ENCODE results near the gene HAUS7.

The HAUS7 gene

DNA sequence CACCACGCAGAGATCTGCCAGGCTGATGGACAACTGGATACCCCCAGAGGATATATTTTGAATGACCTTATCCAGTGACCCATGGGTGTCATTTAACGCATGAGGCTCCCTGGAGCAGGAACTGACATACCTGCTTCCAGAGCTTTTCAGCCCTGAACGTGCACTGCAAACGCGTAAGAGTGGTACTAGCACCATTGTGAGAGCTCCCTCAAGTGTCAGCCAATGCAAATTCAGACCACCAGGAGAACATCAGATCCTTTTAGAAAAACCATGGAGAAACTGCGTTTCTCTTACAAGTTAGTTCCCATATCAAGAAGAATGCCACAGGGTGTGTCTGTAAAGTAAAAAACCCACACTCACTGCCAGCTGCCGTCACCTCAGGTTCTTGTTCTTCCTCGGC lies 31.8 kb downstream of the HAUS7 start:
- Histone ChIP-seq H3K36me3 (ENCODE audit: insufficient read depth, low read length) (no peaks in the 10 kb centered on the region), H3K79me2 (ENCODE audit: insufficient read depth, low read length) (no peaks in the 10 kb centered on the region), H3F3A (ENCODE audit: low read depth) (no peaks in the 10 kb centered on the region), H3K4me1 (ENCODE audit: insufficient read depth, low read length, poor library complexity, severe bottlenecking) (no peaks in the 10 kb centered on the region), H2AFZ (ENCODE audit: low read length) (peak overlapping the region; percentile 64; the same call in 1 of the 2 replicates), H4K20me1 (ENCODE audit: insufficient read depth, low read length, poor library complexity, severe bottlenecking) (no peaks in the 10 kb centered on the region), H3K4me2 (ENCODE audit: low read depth, low read length, poor library complexity, severe bottlenecking) (no peak overlapping the region), H3K4me3 (ENCODE audit: low read length, poor library complexity, severe bottlenecking) (no peak overlapping the region), H3K9me3 (ENCODE audit: insufficient read depth, low read depth, low read length) (no peaks in the 10 kb centered on the region), H3K9me2 (replicated peaks; ENCODE audit: low read depth, low read length) (no peaks in the 10 kb centered on the region), H3K9ac (ENCODE audit: low read depth, low read length, poor library complexity, severe bottlenecking) (no peak overlapping the region), H3K27me3 (ENCODE audit: insufficient read depth, low read length, poor library complexity, severe bottlenecking) (no peaks in the 10 kb centered on the region)
- TF ChIP-seq, protein P1, sequence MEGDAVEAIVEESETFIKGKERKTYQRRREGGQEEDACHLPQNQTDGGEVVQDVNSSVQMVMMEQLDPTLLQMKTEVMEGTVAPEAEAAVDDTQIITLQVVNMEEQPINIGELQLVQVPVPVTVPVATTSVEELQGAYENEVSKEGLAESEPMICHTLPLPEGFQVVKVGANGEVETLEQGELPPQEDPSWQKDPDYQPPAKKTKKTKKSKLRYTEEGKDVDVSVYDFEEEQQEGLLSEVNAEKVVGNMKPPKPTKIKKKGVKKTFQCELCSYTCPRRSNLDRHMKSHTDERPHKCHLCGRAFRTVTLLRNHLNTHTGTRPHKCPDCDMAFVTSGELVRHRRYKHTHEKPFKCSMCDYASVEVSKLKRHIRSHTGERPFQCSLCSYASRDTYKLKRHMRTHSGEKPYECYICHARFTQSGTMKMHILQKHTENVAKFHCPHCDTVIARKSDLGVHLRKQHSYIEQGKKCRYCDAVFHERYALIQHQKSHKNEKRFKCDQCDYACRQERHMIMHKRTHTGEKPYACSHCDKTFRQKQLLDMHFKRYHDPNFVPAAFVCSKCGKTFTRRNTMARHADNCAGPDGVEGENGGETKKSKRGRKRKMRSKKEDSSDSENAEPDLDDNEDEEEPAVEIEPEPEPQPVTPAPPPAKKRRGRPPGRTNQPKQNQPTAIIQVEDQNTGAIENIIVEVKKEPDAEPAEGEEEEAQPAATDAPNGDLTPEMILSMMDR (conservative IDR thresholded peaks at IDR 0.05; ENCODE audit: low read length), result peak; percentile 45
- TF ChIP-seq EZH2phosphoT487 (IDR thresholded peaks at IDR 0.05; ENCODE audit: borderline replicate concordance), result no peak

DNA sequence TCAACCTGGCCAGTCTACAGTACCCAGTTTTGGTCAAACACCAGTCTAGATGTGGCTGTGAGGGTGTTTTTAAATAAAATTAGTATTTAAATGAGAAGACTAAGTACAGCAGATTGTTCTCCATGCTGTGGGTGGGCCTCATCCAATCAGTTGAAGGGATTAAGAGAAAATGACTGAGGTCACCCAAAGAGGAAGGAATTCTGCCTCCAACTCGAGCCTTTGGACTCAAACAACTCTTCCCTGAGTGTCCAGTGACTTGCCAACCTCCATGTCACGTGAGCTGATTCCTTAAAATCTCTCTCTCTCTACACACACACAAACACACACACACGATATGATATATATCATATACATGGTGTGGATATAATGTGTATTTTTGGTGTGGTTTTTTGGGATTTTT lies 34.5 kb downstream of the HAUS7 start:
- no peaks in the 10 kb centered on the region for H3F3A ChIP-seq (ENCODE audit: low read depth)
- no peak overlapping the region for H3K4me2 ChIP-seq (ENCODE audit: low read depth, low read length, poor library complexity, severe bottlenecking)
- TF ChIP-seq EZH2phosphoT487 (IDR thresholded peaks at IDR 0.05; ENCODE audit: borderline replicate concordance), result no peak
- TF ChIP-seq, protein P1 (conservative IDR thresholded peaks at IDR 0.05; ENCODE audit: low read length), result no peak
- H3K4me1 ChIP-seq (ENCODE audit: insufficient read depth, low read length, poor library complexity, severe bottlenecking), result no peaks in the 10 kb centered on the region
- H4K20me1 ChIP-seq (ENCODE audit: insufficient read depth, low read length, poor library complexity, severe bottlenecking), result no peaks in the 10 kb centered on the region
- H3K27me3 ChIP-seq (ENCODE audit: insufficient read depth, low read length, poor library complexity, severe bottlenecking), result no peaks in the 10 kb centered on the region
- H2AFZ ChIP-seq (ENCODE audit: low read length), result no peak overlapping the region
- H3K79me2 ChIP-seq (ENCODE audit: insufficient read depth, low read length), result no peaks in the 10 kb centered on the region
- no peak overlapping the region for H3K9ac ChIP-seq (ENCODE audit: low read depth, low read length, poor library complexity, severe bottlenecking)
- H3K4me3 ChIP-seq (ENCODE audit: low read length, poor library complexity, severe bottlenecking), result no peak overlapping the region
- H3K36me3 ChIP-seq (ENCODE audit: insufficient read depth, low read length), result no peaks in the 10 kb centered on the region
- H3K9me2 ChIP-seq (replicated peaks; ENCODE audit: low read depth, low read length), result no peaks in the 10 kb centered on the region
- H3K9me3 ChIP-seq (ENCODE audit: insufficient read depth, low read depth, low read length), result no peaks in the 10 kb centered on the region

DNA sequence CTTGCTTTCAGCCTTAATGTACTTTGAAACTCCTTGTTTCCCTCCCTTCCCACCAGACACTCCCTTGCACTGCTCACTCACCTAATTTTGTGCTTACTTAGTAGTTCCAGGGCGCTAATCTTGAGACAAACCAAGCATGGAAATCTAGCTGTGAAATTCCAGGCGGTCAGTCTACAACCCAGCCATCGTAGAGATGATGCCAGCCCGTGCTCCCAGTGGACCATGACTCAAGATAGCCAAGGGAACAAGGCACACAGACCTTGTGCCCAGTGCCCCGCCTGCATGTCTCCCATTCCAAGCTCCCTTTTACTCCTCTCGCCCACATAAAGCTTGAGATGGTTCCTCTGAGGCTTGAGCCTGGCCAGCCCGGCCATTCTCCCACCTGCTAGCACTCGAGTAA lies 35.6 kb downstream of the HAUS7 start:
- Histone ChIP-seq H3K9me3 (ENCODE audit: insufficient read depth, low read depth, low read length) (no peaks in the 10 kb centered on the region), H2AFZ (ENCODE audit: low read length) (no peak overlapping the region), H3K36me3 (ENCODE audit: insufficient read depth, low read length) (no peaks in the 10 kb centered on the region), H3K9me2 (replicated peaks; ENCODE audit: low read depth, low read length) (no peaks in the 10 kb centered on the region), H3K4me3 (ENCODE audit: low read length, poor library complexity, severe bottlenecking) (no peak overlapping the region), H3F3A (ENCODE audit: low read depth) (no peaks in the 10 kb centered on the region), H4K20me1 (ENCODE audit: insufficient read depth, low read length, poor library complexity, severe bottlenecking) (no peaks in the 10 kb centered on the region), H3K4me2 (ENCODE audit: low read depth, low read length, poor library complexity, severe bottlenecking) (no peak overlapping the region), H3K4me1 (ENCODE audit: insufficient read depth, low read length, poor library complexity, severe bottlenecking) (no peaks in the 10 kb centered on the region), H3K9ac (ENCODE audit: low read depth, low read length, poor library complexity, severe bottlenecking) (no peak overlapping the region), H3K79me2 (ENCODE audit: insufficient read depth, low read length) (no peaks in the 10 kb centered on the region), H3K27me3 (ENCODE audit: insufficient read depth, low read length, poor library complexity, severe bottlenecking) (no peaks in the 10 kb centered on the region)
- TF ChIP-seq, protein P1 (conservative IDR thresholded peaks at IDR 0.05; ENCODE audit: low read length), result no peak
- no peak for TF ChIP-seq EZH2phosphoT487 (IDR thresholded peaks at IDR 0.05; ENCODE audit: borderline replicate concordance)

Data from Loucy (cell line).